ENCODE results near the gene UBE2E2.

The UBE2E2 gene

DNA sequence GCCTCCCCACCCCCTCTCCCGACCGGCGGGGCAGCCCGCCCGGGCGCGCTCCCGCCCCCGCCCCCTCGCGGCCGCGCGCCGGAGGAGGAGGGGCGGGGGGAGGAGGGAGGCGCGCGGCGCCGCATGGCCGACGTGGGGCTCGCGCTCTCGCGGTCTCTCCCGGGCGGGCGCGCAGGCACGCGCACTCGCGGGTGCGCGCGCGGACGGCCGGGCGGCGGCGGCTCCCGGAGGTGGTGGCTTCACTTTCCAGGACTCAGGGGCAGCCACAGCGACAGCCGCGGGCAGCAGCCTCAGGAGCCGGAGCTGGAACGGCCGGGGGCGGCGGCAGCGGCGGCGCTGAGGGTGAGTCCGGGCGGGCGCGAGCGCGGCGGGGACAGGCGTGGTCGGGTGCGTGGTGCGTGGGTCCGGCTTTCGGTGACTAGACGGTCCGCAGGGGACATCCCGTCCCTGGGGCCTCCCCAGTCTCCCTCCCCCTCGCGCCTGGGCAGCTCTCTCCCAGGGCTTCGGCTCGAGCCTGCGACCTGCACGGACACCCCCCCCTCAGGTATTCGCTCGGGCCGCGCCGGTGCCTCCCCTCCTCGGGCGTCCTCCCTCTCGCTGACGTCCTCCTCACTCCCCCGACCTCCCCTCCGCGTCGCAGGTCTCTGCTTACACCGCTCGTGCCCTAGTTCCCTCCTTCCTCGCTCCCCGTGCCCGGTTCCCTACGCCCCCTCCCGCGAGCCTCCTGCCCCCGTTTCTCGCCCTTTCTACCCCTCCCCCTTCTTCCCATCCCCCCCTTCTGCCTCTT is at the start of gene UBE2E2:
TSS of gene UBE2E2 (plus strand) at position 407 of the 787 bp plus-strand sequence.
- peak; percentile 91 for DNase-seq (ENCODE audit: low read depth)
- Histone ChIP-seq H3K4me1 (ENCODE audit: control insufficient read depth, insufficient read depth, low read length) (peaks cover 39% of the 10 kb centered on the region), H3K9me3 (ENCODE audit: control insufficient read depth, low read length) (no peaks in the 10 kb centered on the region), H3K4me3 (ENCODE audit: low read length) (peak within 1 kb of the TSS; percentile 85), H3K36me3 (ENCODE audit: control insufficient read depth, insufficient read depth, low read length, severe bottlenecking) (no peaks in the 10 kb centered on the region), H3K27me3 (replicated peaks; ENCODE audit: control insufficient read depth, insufficient read depth, low read length) (no peaks in the 10 kb centered on the region), H3K9ac (ENCODE audit: low read length) (peak within 1 kb of the TSS; percentile 91)

DNA sequence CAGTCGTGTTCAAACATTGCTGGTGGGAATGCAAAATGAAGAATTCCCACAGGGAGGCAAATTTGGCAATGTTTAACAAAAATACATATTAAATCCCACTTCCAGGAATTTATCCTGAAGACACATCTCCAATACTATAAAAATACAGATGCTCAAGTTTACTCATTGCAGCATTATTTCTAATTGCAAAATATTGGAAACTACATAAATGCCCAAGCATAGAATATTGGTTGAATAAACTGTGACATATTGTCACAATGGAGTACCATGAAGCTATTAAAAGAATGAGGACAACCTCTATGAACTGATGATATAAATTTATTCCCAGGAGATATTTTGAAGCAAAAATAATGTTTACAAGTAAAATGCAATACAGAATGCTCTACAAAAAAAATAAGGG is 49.7 kb upstream of the UBE2E2 start:
- H3K4me3 ChIP-seq (ENCODE audit: low read length), result no peak overlapping the region
- H3K27me3 ChIP-seq (replicated peaks; ENCODE audit: control insufficient read depth, insufficient read depth, low read length), result peaks cover 3% of the 10 kb centered on the region
- H3K36me3 ChIP-seq (ENCODE audit: control insufficient read depth, insufficient read depth, low read length, severe bottlenecking), result no peaks in the 10 kb centered on the region
- no peak overlapping the region for H3K9ac ChIP-seq (ENCODE audit: low read length)
- no peak for DNase-seq (ENCODE audit: low read depth)
- H3K4me1 ChIP-seq (ENCODE audit: control insufficient read depth, insufficient read depth, low read length), result no peaks in the 10 kb centered on the region
- H3K9me3 ChIP-seq (ENCODE audit: control insufficient read depth, low read length), result peaks cover 6% of the 10 kb centered on the region

DNA sequence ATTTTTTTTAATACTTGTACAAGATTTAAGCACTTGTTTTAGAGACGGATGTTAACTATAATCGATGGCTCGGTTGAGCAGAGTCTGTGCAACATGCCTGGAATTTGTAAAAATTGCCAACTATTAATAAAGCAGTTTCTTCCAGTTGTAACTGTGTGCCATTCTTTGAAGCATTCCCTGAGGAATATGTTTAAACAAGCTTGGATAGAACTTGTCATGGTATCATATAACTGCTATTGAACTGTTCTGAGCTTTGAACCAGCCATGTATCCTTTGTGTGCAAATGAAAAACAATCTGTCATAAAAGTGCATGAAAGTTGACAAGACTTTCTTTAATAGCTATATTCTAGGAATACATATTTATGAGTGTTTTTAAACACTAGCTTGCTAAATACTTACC is 45.8 kb upstream of the UBE2E2 start:
- Histone ChIP-seq H3K9ac (ENCODE audit: low read length) (no peak overlapping the region), H3K4me3 (ENCODE audit: low read length) (no peak overlapping the region), H3K9me3 (ENCODE audit: control insufficient read depth, low read length) (peaks cover 6% of the 10 kb centered on the region), H3K27me3 (replicated peaks; ENCODE audit: control insufficient read depth, insufficient read depth, low read length) (no peaks in the 10 kb centered on the region), H3K36me3 (ENCODE audit: control insufficient read depth, insufficient read depth, low read length, severe bottlenecking) (no peaks in the 10 kb centered on the region), H3K4me1 (ENCODE audit: control insufficient read depth, insufficient read depth, low read length) (peaks cover 8% of the 10 kb centered on the region)
- DNase-seq (ENCODE audit: low read depth), result no peak

DNA sequence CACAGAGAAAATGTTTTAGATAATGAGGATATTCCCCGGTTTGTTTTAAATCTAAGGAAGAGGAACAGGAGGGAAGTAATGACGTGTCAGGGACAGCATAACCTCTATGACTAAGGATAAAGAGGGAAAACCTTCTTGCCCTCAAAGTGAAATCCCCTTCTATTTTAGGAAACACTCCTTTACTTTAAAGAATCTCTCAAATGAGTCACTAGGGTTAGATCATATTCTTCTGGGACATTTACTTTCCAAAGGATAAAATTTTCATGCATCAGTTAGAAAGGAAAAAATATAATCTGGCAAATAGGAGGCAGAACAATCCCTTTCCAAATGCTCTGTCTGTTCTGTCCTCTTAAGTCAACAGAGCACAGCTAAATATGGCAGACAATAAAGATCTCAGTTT is 43.2 kb upstream of the UBE2E2 start:
- no peaks in the 10 kb centered on the region for H3K27me3 ChIP-seq (replicated peaks; ENCODE audit: control insufficient read depth, insufficient read depth, low read length)
- H3K4me1 ChIP-seq (ENCODE audit: control insufficient read depth, insufficient read depth, low read length), result peaks cover 8% of the 10 kb centered on the region
- H3K9me3 ChIP-seq (ENCODE audit: control insufficient read depth, low read length), result peaks cover 4% of the 10 kb centered on the region
- no peaks in the 10 kb centered on the region for H3K36me3 ChIP-seq (ENCODE audit: control insufficient read depth, insufficient read depth, low read length, severe bottlenecking)
- H3K9ac ChIP-seq (ENCODE audit: low read length), result peak overlapping the region; percentile 28
- H3K4me3 ChIP-seq (ENCODE audit: low read length), result peak overlapping the region; percentile 45
- peak; percentile 89 for DNase-seq (ENCODE audit: low read depth)

DNA sequence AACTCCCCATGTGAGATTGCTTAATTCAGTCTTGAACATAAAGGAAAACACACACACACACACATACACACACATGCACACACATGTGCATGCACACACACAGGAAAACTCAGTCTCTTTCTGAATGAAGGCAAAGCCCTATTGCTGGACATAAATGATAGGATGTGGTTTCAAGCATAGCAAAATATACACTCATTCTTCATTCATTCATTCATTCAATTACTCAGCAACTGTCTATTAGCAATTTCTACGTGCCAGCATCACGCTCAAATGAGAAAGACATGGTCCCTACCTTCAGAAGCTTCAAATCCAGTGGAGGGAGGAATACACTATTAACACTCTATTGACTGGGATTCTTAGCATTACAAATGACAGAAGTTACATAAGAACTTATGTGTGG is 41.8 kb upstream of the UBE2E2 start:
- H3K9ac ChIP-seq (ENCODE audit: low read length), result no peak overlapping the region
- H3K36me3 ChIP-seq (ENCODE audit: control insufficient read depth, insufficient read depth, low read length, severe bottlenecking), result no peaks in the 10 kb centered on the region
- peaks cover 8% of the 10 kb centered on the region for H3K4me1 ChIP-seq (ENCODE audit: control insufficient read depth, insufficient read depth, low read length)
- DNase-seq (ENCODE audit: low read depth), result no peak
- H3K4me3 ChIP-seq (ENCODE audit: low read length), result no peak overlapping the region
- H3K9me3 ChIP-seq (ENCODE audit: control insufficient read depth, low read length), result no peaks in the 10 kb centered on the region
- H3K27me3 ChIP-seq (replicated peaks; ENCODE audit: control insufficient read depth, insufficient read depth, low read length), result no peaks in the 10 kb centered on the region

DNA sequence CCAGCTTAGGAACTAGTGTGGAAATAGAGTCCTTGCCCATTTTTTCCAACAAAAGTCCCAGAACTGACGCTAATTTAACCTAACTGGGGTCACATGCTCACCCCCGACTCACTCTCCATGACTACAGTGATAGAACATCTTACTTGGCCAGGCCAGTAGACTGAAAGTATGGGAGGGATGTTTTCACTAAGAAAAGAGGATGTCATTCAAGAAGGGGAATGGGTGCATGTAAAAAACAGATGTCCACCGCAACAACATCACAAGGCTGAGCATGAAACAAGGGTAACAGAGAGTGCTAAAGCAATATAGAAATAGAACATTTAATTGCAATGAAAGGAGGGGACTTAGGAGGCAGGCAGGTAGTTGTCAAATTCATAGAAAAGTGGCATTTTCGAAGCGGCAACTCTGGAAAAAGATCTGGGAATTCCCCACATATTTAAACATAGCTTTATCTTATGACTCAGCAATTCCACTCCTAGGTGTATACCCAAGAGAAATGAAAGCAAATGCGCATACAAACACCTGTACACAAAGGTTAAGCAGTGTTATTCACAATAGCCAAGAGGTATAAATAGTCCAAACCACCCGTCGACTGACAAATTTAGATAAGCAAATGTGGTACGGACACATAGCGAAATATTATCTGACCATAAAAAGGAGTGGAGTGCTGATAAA is 41.1 kb upstream of the UBE2E2 start:
- no peak overlapping the region for H3K4me3 ChIP-seq (ENCODE audit: low read length)
- H3K4me1 ChIP-seq (ENCODE audit: control insufficient read depth, insufficient read depth, low read length), result peaks cover 8% of the 10 kb centered on the region
- no peak for DNase-seq (ENCODE audit: low read depth)
- H3K9me3 ChIP-seq (ENCODE audit: control insufficient read depth, low read length), result no peaks in the 10 kb centered on the region
- no peaks in the 10 kb centered on the region for H3K36me3 ChIP-seq (ENCODE audit: control insufficient read depth, insufficient read depth, low read length, severe bottlenecking)
- no peak overlapping the region for H3K9ac ChIP-seq (ENCODE audit: low read length)
- H3K27me3 ChIP-seq (replicated peaks; ENCODE audit: control insufficient read depth, insufficient read depth, low read length), result no peaks in the 10 kb centered on the region

DNA sequence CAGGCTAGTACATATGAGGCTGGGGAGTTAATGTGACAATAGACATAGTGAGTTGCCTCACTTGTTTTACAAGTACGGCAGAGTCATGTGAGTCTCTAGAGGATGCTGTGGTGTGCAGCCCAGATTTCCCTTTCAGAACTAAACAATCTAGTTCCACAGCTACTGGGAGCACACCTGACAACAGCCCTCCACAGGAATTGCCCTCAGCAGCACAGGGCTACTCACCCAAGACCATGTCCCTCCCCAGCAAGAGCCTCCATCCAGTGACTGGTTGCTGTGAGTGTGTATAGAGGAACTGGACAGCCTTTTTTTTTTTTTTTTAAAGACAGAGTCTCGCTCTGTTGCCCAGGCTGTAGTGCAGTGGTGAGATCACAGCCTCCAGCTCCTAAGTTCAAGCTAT is 40.2 kb upstream of the UBE2E2 start:
- Histone ChIP-seq H3K9ac (ENCODE audit: low read length) (no peak overlapping the region), H3K4me3 (ENCODE audit: low read length) (no peak overlapping the region), H3K9me3 (ENCODE audit: control insufficient read depth, low read length) (no peaks in the 10 kb centered on the region), H3K27me3 (replicated peaks; ENCODE audit: control insufficient read depth, insufficient read depth, low read length) (no peaks in the 10 kb centered on the region), H3K36me3 (ENCODE audit: control insufficient read depth, insufficient read depth, low read length, severe bottlenecking) (no peaks in the 10 kb centered on the region), H3K4me1 (ENCODE audit: control insufficient read depth, insufficient read depth, low read length) (peaks cover 14% of the 10 kb centered on the region)
- no peak for DNase-seq (ENCODE audit: low read depth)

DNA sequence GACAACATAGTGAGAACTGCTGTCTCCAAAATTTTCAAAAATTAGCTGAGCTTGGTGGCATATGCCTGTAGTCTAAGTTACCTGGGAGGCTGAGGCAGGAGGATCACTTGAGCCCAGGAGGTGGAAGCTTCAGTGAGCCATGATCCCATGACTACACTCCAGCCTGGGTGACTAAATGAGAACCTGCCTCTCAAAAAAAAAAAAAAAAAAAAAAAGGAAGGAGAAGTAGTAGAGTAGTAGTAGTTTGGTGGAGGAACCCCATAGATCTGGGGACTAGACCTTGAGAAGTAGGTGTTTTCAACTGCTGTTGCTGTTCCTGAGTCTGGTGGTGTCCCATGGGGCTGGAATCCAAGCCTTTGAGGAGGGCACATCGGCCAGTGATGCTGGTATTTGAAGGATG is 38.4 kb upstream of the UBE2E2 start:
- Histone ChIP-seq H3K4me3 (ENCODE audit: low read length) (no peak overlapping the region), H3K27me3 (replicated peaks; ENCODE audit: control insufficient read depth, insufficient read depth, low read length) (no peaks in the 10 kb centered on the region), H3K4me1 (ENCODE audit: control insufficient read depth, insufficient read depth, low read length) (peaks cover 10% of the 10 kb centered on the region), H3K9me3 (ENCODE audit: control insufficient read depth, low read length) (no peaks in the 10 kb centered on the region), H3K9ac (ENCODE audit: low read length) (no peak overlapping the region), H3K36me3 (ENCODE audit: control insufficient read depth, insufficient read depth, low read length, severe bottlenecking) (no peaks in the 10 kb centered on the region)
- DNase-seq (ENCODE audit: low read depth), result no peak

DNA sequence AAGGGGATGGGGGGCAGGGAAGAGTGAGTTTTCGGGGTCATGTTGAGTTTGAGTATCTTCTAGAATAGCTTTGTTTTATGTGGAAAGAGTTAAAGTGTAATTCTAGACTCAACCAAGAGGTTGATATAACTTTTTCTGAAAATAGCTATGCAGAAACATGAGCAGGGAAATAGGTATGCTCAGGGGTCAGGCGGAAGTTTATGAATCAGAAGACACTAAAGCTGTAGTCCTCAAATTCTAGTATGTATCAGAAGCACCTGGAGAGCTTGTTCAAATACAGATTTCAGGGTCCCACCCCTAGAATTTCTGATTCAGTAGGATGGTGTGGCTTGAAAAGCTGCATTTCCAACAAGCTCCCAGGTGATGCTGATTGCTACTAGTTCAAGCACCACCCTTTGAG is 37.6 kb upstream of the UBE2E2 start:
- Histone ChIP-seq H3K36me3 (ENCODE audit: control insufficient read depth, insufficient read depth, low read length, severe bottlenecking) (no peaks in the 10 kb centered on the region), H3K9ac (ENCODE audit: low read length) (no peak overlapping the region), H3K4me1 (ENCODE audit: control insufficient read depth, insufficient read depth, low read length) (peaks cover 5% of the 10 kb centered on the region), H3K27me3 (replicated peaks; ENCODE audit: control insufficient read depth, insufficient read depth, low read length) (no peaks in the 10 kb centered on the region), H3K9me3 (ENCODE audit: control insufficient read depth, low read length) (no peaks in the 10 kb centered on the region), H3K4me3 (ENCODE audit: low read length) (no peak overlapping the region)
- no peak for DNase-seq (ENCODE audit: low read depth)

DNA sequence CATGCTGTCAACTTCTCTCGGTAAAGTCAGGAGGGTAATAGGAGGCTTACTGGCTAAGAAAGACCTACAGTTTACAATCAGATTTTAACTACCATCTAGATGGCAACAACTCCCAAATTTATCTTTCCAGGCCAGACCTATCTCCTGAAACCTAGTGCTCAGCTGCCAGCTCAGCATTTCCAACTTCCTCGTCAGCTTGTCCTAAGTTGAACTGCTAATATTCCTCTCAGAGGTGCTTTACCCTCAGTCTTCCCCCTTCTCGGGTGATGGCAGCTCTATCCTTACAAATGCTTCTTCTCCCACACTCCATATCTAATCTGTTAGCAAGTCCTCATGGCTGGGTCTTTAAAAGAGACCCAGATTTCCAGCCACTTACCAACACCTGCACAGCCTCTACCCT is 36.9 kb upstream of the UBE2E2 start:
- no peaks in the 10 kb centered on the region for H3K27me3 ChIP-seq (replicated peaks; ENCODE audit: control insufficient read depth, insufficient read depth, low read length)
- H3K9ac ChIP-seq (ENCODE audit: low read length), result no peak overlapping the region
- H3K9me3 ChIP-seq (ENCODE audit: control insufficient read depth, low read length), result no peaks in the 10 kb centered on the region
- no peaks in the 10 kb centered on the region for H3K36me3 ChIP-seq (ENCODE audit: control insufficient read depth, insufficient read depth, low read length, severe bottlenecking)
- DNase-seq (ENCODE audit: low read depth), result no peak
- H3K4me3 ChIP-seq (ENCODE audit: low read length), result no peak overlapping the region
- H3K4me1 ChIP-seq (ENCODE audit: control insufficient read depth, insufficient read depth, low read length), result peaks cover 5% of the 10 kb centered on the region

DNA sequence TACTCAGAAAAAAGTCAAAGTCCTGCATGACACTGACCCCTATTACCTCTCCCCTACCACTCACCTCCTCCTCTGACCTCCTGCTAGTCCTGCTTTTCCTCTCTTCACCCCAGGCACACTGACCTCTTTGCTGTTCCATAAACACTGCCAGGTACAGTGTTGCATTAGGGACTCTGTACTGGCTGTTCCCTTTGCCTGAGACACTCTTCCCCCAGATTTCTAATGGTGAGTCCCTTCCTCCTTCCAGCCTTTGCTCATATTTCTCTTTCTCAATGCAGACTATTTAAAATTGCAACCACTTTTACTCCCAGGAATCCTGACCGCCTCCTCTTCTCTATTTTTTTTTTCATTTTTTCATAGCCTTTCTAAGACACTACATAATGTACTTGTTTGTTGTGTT is 36.3 kb upstream of the UBE2E2 start:
- no peak overlapping the region for H3K4me3 ChIP-seq (ENCODE audit: low read length)
- H3K36me3 ChIP-seq (ENCODE audit: control insufficient read depth, insufficient read depth, low read length, severe bottlenecking), result no peaks in the 10 kb centered on the region
- no peak overlapping the region for H3K9ac ChIP-seq (ENCODE audit: low read length)
- H3K9me3 ChIP-seq (ENCODE audit: control insufficient read depth, low read length), result no peaks in the 10 kb centered on the region
- no peak for DNase-seq (ENCODE audit: low read depth)
- no peaks in the 10 kb centered on the region for H3K27me3 ChIP-seq (replicated peaks; ENCODE audit: control insufficient read depth, insufficient read depth, low read length)
- peaks cover 5% of the 10 kb centered on the region for H3K4me1 ChIP-seq (ENCODE audit: control insufficient read depth, insufficient read depth, low read length)

All from adipocyte (in vitro differentiated cells).